HK-2 (cell line): ENCODE results near the gene HPS4.
A peak's percentile ranks its signal among the peaks of the same experiment; 100 is the strongest.

Source experiments
- DNase-seq: peaks from one replicate; pipeline ENCODE4 v3.0.0-alpha.2; 2018; ENCODE audit not compliant: unreplicated experiment

Gene HPS4

DNA sequence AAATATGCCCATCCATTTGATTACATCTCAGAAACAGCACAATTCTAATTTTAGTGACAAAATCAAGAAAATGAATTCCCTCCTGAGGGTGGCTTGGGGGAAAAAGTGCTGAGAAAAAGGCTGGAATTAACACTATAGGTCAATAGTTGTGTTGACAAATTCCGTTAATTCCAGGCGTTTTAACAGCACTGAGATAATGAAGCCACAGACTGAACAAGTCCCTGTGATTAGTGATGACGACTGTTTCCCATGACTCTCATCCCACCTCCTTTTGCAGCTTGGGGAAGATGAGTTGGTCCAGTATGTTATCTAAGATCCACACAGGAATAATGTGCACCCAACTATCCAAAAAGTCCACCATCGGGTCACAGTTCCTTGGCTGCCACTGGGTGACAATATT lies 12.9 kb upstream of the HPS4 start:
- DNase-seq: no peak

DNA sequence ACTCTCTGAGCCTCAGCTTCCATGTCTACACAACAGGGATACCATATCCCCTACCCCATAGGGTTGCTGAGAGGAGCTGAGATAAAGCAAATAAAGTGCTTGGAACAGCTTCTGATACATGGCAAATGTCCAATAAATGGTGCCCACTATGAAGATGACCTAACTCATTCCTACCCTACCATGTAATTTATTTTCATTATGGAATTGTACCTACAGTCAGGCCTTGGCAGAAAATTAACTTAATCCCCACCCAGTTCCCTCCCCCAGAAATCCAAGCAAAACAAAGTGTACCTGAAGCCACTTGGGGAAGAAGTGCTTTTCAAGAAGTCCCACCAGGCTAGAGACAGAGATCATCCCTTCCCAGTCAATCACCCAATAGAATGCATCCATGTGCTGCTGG lies 10.9 kb upstream of the HPS4 start:
- peak; percentile 21 for DNase-seq

DNA sequence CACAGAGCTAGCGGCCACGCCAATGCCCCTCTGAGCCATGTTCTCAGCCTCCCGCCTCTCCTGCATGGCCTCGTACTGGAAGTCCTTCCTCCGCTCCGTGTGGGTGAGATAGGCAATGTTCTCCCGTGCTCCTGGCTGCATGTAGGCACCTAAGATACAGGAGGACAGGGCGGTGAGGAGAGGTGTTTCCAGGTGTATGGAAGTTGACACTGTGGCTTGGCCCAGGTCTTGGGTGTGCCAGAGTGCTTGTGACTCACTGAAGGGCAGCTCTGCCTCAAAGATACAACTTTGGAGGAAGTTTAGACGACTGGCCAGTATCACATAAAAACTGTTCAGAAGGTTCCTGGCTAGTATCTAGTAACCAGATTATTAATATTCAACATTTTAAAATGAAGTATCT lies 8.6 kb upstream of the HPS4 start:
- no peak for DNase-seq

DNA sequence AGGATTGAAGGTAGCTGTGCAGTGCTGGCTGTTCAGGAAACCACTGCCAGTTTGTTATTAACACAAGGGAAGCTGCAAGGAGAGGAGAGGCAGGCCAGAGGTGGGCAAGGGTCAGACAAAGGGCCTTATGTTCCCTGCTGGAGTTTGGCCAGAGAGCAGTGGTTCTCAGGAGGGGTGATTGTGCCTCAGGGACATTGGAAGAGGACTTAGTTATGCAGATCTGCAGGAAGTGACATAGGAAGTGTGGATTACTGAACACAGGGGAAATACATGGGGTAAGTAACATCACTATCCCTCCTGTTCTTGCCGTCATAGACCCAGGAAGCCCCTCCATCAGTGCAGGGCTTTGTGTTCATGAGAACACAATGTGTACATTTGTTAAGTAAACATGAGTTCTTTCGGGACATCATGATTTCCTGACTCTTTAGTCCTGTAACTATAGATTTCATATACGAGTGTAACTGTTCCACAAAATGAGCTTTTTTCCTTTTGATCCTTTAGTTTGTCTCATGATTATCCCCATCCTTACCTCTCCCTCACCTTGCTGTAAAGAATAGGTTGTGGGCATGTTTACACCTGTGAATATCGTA lies 6.0 kb upstream of the HPS4 start:
- no peak for DNase-seq

DNA sequence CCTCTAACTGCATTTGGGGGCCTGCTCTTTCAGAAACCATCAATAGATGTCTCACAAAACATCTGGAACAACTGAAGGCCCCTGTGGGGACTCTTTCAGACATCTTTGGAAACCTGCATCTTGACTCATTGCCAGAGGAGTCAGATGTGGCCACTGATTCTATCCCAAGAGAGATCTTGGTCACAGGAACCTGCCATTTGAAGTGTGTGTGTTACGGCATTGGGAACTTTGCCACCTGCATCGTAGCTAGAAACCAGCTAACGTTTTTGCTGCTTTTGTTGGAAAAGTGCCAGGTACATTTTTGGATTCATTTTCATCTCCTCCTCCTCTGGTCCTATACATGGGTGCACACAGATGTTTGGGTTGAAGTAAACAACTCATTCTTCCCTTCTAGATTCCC lies 4.4 kb upstream of the HPS4 start:
- DNase-seq: no peak

DNA sequence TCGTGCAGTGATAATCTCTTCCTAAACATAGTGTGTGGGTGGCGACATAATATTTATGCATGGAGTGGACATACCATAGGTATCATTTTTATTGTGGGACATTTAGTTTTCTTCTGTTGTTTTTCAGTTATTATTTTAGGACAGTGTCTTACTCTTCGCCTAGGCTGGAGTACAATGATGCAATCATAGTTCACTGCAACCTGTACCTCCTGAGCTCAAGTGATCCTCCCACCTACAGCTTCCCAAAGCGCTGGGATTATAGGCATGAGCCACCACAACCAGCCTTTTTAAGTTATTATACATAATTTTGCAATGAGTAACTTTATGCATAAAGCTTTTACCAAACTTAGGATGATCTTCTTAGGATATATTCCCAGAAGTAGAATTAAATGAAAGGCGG lies 2.8 kb upstream of the HPS4 start:
- DNase-seq: no peak

DNA sequence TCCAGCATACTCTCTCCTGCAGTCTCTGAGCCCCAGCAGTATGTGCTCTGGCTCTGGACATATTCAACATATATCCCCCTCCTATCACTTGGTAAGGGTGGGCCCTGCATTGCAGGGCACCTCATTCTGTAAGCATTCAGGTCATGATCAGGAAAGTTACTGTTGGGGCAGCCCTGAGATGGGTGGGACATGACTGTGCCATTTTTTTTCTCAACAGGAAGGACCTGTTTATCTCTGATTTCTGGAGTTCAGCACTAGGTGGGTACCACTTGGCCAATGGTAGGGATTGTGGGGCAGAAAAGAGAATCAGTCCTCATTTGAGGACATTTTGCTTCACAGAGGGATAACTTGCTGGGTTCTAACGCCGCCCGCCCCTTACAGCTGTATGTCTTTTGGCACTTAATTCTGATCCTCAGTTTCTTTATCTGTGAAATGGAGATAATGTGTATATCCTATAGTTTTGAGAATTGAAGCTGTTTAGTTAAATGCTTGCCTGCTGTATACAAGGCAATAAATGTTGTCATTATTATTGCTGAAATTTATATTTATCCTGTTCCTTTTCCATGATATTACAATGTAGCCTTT lies 2.3 kb upstream of the HPS4 start:
- DNase-seq: no peak

DNA sequence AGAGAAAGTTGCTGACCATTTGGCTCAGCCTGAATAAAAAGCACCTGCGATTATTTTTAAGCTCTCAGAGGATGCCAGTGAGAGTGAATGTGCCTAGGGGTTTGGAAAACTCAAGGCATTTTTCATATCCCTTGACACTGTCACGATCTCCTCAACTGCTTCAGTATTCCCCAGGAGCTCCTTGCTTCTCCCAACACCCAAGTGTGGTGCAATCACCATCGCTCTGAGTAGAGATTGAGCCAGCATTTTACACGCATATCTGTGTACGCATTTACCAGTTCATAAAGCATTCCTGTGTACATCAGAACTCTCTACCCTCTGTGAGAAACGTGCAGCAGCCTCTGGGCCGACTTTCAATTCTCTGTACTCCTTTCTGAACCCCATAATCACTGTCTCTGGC lies 1.4 kb upstream of the HPS4 start:
- no peak for DNase-seq

DNA sequence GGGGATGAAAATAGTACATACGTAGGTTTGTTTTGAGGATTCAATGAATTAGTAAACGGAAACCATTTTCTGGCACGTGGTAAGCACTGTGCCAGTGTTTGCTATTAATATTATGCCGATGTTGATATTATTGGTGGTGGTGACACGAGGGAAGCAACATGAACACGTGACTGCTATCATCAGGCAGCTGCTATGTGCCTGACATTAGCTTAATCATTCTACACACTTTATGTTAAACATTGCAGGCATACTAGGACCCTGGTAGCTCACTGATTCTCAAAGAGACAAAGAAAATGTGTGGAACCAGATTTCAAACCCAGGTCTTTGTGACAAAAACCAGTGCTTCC lies 750 bp upstream of the HPS4 start:
- DNase-seq: no peak

DNA sequence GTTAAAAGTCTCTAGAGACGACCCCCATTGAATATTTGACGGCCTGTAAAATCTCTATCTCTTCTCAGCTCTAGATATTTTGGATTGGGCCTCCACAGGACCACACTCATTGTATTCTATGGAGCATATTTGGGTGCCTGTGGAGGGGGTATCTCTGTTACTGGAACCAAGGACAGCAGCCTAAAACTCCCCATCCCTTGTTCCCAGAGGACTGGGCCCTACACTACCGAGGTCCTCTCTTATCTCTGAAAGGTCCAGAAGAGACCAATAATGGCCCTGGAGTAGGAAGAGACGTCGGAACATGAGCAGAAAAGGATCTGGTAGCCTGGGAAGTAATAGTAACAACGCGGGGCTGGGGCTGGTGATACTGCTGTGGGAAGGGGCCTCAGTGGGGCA lies 542 bp downstream of the HPS4 start:
- no peak for DNase-seq

DNA sequence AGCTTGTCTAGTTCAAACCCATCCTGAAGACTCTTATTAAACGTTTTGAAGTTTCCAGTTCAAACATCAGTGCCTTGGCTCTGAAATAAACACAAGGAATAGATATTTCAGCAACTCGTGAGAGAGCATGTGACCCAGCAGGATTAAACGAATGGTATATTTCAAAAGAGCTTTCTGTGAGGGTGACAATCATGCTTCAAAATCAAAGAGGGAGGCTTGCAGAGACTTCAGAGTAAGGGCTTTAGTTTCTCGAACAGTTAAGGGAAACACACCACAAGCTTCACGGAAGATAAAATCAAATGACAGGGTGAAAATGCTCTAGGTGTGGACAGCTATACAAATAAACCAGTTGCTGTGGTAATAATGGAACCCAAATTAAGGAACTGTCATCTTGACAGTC lies 1.4 kb downstream of the HPS4 start:
- no peak for DNase-seq

DNA sequence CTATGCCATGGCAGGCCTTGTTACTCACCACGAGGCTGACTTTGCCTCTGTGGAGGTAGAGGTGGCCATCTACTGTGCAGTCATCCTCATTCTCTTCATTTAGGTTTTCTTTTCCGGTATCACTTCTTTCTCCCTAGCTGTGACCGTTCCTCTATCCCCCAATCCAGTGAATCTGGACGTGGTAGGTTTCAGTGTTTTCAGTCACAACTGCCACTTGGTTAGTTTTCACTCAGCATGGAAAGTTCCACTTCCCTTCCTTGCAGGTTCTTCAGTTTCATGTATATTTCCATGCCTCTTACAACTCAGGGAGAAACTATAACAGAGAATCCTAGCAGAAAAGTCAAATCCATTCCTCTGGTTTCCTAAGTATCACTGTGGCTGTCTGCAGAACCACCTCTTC lies 1.9 kb downstream of the HPS4 start:
- DNase-seq: no peak

DNA sequence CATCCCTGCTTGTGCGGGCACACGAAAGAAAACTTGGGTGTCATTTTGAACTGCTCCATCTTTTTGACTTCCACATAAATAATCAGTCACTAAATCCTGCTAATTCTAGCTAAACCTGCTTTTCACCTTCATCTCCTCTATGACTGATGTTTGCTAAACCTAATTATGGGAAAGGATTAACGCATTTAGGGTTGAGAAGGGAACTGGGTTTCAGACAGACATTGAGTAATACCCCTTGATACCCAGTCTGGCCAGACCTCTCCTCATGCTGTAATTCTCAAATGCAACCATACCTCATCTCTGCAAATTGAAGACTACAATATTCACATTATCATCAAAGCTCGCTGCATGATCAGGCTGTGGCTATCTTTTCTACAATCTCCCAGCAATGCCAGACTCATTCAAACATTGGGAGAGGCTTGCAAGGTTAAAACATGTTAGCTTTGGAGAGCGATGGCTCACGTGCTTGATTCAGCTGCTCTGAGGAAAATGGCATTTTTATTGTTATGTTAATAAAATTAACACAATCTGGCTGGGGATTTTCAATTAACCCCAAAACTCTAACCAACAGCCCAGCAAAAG lies 2.4 kb downstream of the HPS4 start:
- DNase-seq: no peak

DNA sequence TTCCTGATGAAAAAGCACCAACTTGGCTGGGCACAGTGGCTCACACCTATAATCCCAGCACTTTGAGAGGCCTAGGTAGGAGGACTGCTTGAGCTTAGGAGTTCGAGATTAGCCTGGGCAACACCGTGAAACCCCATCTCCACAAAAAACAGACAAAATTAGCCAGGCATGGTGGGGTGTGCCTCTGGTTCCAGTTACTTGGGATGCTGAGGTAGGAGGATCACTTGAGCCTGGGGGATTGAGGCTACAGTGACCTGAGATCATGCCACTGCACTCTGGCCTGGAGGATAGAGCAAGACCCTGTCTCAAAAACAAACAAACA lies 3.0 kb downstream of the HPS4 start:
- DNase-seq: no peak

DNA sequence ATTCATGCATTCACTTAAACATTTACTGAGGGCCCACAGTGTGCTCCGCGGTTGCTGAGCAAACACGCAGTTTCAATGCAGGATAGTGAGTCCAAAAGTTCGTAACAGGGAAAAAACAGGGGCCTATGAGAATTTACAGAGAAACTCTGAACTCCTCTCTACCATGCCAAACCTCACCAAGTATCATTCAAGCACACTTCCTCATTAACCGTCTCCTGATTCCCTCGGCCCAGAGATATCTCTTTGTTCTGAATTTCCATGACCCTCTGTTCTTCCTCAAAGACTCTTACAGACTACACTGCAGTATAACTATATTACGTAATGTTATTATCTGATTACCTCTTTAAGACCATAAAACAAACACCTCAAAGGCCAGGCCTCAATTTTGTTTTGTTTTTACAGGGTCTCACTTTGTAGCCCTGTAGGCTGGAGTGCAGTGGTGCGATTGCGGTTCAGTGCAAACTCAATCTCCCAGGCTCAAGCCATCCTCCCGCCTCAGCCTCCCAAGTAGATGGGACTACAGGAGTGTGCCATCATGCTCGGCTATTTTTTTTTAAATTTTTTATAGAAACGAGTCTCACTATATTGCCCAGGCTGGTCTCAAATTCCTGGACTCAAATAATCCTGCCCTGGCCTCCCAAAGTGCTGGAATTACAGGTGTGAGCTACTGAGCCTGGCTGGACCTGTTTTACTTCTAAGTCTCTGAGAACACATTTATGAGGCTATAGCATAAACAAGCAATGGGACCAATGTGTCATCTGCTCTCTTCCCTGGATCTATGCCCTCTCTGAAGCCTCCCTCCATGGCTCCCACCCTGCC lies 3.6 kb downstream of the HPS4 start:
- no peak for DNase-seq

DNA sequence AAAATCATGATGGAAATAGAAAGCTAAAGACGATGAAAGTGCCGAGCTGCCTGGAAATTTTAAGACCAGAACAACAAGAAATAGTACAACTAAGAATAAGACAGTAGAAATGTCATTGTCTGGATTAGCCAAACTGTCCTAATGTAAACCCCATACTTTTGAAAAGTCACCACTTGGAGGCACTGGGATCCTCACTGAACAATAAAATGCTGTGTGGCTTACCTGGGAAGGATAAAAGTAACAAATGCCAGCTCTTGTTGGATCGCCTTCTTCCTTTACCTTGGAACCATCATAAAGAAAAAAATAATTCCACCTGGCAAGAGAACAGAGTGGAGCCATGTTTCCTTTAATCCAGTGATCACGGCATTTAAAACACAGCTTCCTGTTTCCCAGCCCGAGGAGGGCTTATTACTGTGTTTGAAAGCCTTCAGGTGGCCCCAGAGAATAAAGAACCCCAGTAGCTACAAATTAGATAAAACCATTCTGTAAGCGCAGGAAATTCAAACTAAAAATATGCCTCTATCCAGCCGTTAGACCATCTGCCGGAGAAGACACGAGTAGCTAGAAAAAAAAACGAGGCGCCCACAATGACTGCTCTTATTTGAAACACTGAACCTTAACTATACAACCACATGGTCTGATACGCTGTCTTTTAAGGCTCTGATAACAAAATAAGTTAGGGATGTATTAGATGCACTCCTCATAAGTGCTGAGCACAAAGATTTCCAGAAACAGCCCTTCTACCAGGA lies 4.4 kb downstream of the HPS4 start:
- DNase-seq: no peak

DNA sequence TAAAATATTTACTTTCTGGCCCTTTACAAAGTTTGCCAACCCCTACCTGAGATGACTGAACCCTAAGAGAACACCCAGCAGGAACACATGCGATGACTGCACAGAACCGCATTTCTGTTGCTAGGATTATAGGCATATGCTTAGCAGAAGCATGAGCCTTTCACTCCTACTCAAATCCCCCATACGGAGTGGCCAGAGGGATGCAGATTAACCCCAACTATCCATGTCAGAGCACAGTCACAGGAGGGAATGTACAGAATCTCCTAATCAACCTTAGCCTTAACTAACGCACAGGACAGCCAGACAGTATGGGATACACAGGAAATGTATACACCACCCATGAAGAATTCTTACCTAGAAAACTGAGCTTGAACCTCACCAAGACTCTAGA lies 6.2 kb downstream of the HPS4 start:
- no peak for DNase-seq

DNA sequence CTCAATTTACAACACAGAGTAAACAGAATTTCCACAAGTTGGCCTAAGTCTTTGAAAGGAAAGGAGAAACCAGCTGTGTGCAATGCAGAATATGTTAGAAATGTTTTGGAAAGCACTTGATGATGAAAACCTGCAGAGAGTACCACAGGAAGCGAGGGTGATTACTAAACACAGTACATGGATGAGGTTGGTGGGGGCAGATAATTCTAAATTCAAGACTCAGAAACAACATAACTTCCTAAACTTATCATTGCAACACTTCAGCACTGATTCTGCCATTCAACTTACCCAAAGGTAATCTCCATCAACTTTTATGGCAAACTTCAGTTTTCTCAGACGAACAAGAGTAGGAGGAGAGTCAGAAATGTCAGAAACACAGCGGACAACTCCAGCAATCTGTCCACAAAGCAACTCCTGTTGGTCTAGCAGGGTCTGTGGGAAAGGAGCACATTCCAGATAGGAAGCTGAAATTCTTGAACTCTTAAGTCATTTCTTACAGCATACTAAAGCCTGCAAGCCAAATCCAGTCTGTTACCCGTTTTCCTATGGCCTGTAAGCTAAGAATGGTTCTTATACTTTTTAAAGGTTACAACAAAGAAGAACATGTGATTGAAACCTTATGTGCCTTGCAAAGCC lies 6.8 kb downstream of the HPS4 start:
- no peak for DNase-seq

DNA sequence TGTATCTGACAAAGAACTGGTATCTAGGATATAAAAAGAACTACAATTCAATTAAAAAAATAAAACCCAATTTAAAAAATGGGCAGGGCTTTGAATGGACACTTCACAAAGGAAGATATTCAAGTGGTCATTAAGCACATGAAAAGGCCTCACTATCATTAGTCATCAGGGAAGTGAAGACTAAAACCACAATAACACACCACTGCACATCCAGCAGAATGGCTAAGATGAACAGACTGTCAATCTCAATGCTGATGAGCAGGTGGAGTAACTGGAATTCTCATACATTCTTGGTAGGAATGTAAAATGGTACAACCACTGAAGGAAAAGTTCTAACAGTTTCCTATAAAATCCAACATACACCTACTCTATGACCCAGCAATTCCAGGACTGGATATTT lies 8.9 kb downstream of the HPS4 start:
- DNase-seq: no peak

DNA sequence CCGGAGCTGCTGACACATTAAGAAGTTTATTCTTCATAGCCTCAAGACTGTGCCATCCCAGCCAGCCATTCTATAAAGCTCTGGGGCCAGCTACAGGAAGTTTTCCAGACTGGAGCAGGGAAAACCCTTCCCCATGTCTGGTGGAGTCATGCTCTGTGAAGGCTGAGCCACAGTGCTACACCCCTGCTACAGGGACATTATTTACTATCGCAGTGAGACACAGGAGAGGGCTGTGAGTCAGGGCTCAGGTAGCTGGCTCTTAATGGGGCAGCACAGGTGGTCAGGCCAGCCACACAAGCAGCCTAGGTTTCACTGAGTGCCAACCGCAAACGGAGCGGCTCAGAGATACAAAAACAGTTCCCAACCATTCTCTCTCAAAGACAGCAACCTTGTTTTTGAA lies 12.1 kb downstream of the HPS4 start:
- peak; percentile 82 for DNase-seq

DNA sequence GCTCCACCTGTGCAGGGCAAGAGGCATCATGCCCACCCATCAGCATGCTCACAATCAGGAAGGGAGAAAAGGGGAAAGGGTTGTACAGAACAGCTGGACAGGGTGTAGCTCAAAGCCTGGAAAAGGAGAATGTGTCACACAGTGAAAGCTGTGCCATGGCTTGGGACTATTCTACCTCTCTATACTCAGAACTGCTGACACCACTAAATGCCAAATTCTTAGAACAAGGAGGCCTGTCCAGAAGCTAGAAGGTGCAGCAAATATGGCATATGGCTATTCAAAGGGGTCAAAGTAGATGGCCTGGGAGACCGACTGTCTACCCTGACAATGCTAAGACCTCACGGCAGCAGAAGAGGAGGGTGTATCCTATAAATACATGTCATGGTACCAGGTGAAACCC lies 12.8 kb downstream of the HPS4 start:
- no peak for DNase-seq

DNA sequence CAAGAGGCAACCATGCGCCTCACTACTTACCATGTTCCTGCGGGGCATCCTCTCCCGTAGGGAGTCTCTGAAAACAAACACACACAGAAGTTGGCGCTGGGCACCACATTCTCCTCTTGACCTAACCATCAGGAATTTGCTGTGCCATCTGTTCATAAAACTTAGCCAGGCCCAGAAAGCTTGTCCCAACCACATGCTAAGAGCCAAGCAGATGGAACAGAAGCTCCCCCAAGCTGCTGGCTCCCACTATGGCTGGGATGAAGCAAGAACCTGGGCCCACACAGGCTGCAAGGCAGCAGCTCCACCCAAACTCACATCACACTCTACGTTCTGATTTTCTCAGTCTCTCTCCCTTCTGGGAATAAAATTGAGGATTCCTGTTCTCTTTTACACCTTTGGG lies 17.4 kb downstream of the HPS4 start:
- no peak for DNase-seq
